Measurements from ENCODE around the gene ELL. TPM values are rescaled to one million over a fixed set of nuclear protein-coding genes. Genes with fewer than 3 reads are reported as not detected.
A peak's percentile ranks its signal among the peaks of the same experiment; 100 is the strongest.

The ELL gene
- 13.8 and 15.5 TPM in 2 replicates for total RNA-seq
- long read RNA-seq, full-length matches to known transcripts = 1 of 2 reads
- long read RNA-seq, partial matches to known transcripts = 1 of 2 reads
- long read RNA-seq, other reads (novel, unspliced or antisense) = 0 of 2 reads

GRCh38 chr19:18521692-18522123 lies at the start of gene ELL:
Gene ELL (minus strand): TSS chr19:18522070. CDS start chr19:18522055, 15 bp downstream.
- no peak for DNase-seq (ENCODE audit: low spot score, unreplicated experiment)
- no peak for TF ChIP-seq CTCF (IDR thresholded peaks at IDR 0.05; ENCODE audit: unreplicated experiment)
- no peaks in the 10 kb centered on the region for H3K27me3 Mint-ChIP-seq
- H3K36me3 Mint-ChIP-seq (ENCODE audit: insufficient read depth) = no peaks in the 10 kb centered on the region
- peaks cover 10% of the 10 kb centered on the region for H3K4me1 Mint-ChIP-seq (ENCODE audit: low read depth)
- no peaks in the 10 kb centered on the region for H3K9me3 Mint-ChIP-seq (ENCODE audit: low read depth)
- peak within 1 kb of the TSS; percentile 84 for H3K4me3 Mint-ChIP-seq (ENCODE audit: low read depth)
- peak within 1 kb of the TSS; percentile 97 for H3K27ac Mint-ChIP-seq

- Mint-ChIP-seq H3K9me3 (ENCODE audit: low read depth) (no peaks in the 10 kb centered on the region), H3K4me1 (ENCODE audit: low read depth) (peaks cover 14% of the 10 kb centered on the region), H3K27me3 (no peaks in the 10 kb centered on the region), H3K4me3 (ENCODE audit: low read depth) (no peak overlapping the region), H3K36me3 (ENCODE audit: insufficient read depth) (peaks cover 13% of the 10 kb centered on the region), H3K27ac (peak overlapping the region; percentile 45)
- DNase-seq (ENCODE audit: low spot score, unreplicated experiment) = no peak
- no peak for TF ChIP-seq CTCF (IDR thresholded peaks at IDR 0.05; ENCODE audit: unreplicated experiment)
Measured at GRCh38 chr19:18568367-18568766, 46.5 kb upstream of the ELL start.

DNA sequence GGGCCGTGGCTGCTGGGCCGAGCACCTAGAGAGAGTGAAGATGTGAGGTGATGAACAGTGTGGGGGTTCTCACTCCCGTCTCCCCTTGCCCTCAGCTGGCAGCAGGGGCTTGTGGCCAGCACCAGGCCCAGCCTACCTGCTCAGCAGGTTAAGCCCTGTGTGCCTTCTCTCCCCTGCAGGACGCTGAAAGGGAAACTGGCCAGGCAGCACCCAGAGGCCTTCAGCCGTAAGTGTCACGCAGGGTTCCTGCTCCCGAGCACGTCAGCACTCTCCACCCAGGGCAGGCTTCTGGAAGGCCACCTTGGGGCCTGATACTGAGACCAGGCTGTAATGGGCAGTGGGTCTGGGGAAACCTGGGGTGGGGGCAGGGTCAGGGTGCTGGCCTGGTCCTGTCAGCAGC lies 45.1 kb upstream of the ELL start:
- Mint-ChIP-seq H3K9me3 (ENCODE audit: low read depth) (no peaks in the 10 kb centered on the region), H3K27ac (no peak overlapping the region), H3K27me3 (no peaks in the 10 kb centered on the region), H3K36me3 (ENCODE audit: insufficient read depth) (peaks cover 10% of the 10 kb centered on the region), H3K4me1 (ENCODE audit: low read depth) (peaks cover 4% of the 10 kb centered on the region), H3K4me3 (ENCODE audit: low read depth) (no peak overlapping the region)
- DNase-seq (ENCODE audit: low spot score, unreplicated experiment) = no peak
- TF ChIP-seq CTCF (IDR thresholded peaks at IDR 0.05; ENCODE audit: unreplicated experiment) = no peak

DNA sequence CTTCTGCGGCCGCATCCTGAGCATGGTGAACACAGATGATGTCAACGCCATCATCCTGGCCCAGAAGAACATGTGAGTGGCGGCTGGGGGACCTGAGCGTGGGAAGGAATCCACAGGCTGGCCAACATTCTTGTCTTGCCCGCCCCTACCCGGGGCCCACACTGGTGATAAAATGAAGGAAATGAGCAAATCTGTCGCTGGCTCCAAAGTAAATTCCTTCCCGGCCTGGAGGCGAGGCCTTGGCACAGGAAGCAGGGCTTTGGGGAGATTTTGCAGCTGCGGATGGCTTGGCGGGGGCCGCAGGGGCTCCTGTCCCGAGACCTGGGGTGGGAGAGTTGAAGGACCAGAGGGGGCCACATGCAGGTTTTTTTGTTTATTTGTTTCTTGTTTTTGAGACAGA lies 40.2 kb upstream of the ELL start:
- DNase-seq (ENCODE audit: low spot score, unreplicated experiment) = no peak
- TF ChIP-seq CTCF (IDR thresholded peaks at IDR 0.05; ENCODE audit: unreplicated experiment) = no peak
- Mint-ChIP-seq H3K36me3 (ENCODE audit: insufficient read depth) (peaks cover 6% of the 10 kb centered on the region), H3K4me3 (ENCODE audit: low read depth) (no peak overlapping the region), H3K4me1 (ENCODE audit: low read depth) (peaks cover 5% of the 10 kb centered on the region), H3K27ac (no peak overlapping the region), H3K9me3 (ENCODE audit: low read depth) (no peaks in the 10 kb centered on the region), H3K27me3 (no peaks in the 10 kb centered on the region)

- Mint-ChIP-seq H3K36me3 (ENCODE audit: insufficient read depth) (peaks cover 2% of the 10 kb centered on the region), H3K27ac (no peak overlapping the region), H3K9me3 (ENCODE audit: low read depth) (no peaks in the 10 kb centered on the region), H3K27me3 (no peaks in the 10 kb centered on the region), H3K4me3 (ENCODE audit: low read depth) (no peak overlapping the region), H3K4me1 (ENCODE audit: low read depth) (peaks cover 5% of the 10 kb centered on the region)
- no peak for DNase-seq (ENCODE audit: low spot score, unreplicated experiment)
- TF ChIP-seq CTCF (IDR thresholded peaks at IDR 0.05; ENCODE audit: unreplicated experiment) = no peak
Measured at GRCh38 chr19:18559685-18560084, 37.8 kb upstream of the ELL start.
